ENCODE measurements around the gene PRX.

GRCh38 chr19:40380199-40381037 is 32.8 kb downstream of the PRX start:
- TF ChIP-seq, protein P1, sequence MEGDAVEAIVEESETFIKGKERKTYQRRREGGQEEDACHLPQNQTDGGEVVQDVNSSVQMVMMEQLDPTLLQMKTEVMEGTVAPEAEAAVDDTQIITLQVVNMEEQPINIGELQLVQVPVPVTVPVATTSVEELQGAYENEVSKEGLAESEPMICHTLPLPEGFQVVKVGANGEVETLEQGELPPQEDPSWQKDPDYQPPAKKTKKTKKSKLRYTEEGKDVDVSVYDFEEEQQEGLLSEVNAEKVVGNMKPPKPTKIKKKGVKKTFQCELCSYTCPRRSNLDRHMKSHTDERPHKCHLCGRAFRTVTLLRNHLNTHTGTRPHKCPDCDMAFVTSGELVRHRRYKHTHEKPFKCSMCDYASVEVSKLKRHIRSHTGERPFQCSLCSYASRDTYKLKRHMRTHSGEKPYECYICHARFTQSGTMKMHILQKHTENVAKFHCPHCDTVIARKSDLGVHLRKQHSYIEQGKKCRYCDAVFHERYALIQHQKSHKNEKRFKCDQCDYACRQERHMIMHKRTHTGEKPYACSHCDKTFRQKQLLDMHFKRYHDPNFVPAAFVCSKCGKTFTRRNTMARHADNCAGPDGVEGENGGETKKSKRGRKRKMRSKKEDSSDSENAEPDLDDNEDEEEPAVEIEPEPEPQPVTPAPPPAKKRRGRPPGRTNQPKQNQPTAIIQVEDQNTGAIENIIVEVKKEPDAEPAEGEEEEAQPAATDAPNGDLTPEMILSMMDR (IDR thresholded peaks at IDR 0.05; ENCODE audit: poor library complexity, severe bottlenecking): no peak
- TF ChIP-seq SMC3 (conservative IDR thresholded peaks at IDR 0.05; ENCODE audit: poor library complexity): no peak

Data from neural cell (in vitro differentiated cells).